IMR-90 (cell line): Measurements from ENCODE around the gene IL24. TPM values are rescaled to one million over a fixed set of nuclear protein-coding genes. Genes with fewer than 3 reads are reported as not detected.

Experiments
- ATAC-seq: fragments of 200-7000 bp; cut with Tn5 transposase; 2 replicates; pipeline ENCODE4 v1.9.1; 2020; ENCODE audit warnings: low read depth, mild to moderate bottlenecking, moderate library complexity
- BruUV-seq: library from RNA; stranded (reverse); fragments of 400-500 nt; replicated peaks from 2 replicates; lab custom pipeline; 2021; lab: Mats Ljungman, UMichigan
- CTCF ChIA-PET: fragments of 300-600 bp; formaldehyde crosslinking; extraction: SDS; loops from one replicate; lab custom pipeline; 2021; ENCODE audit warnings: antibody characterized with exemption; lab: Yijun Ruan, JAX
- POLR2A ChIA-PET: fragments of 300-600 bp; sonication (Branson Sonifier 250); formaldehyde crosslinking; loops from one replicate; lab custom pipeline; 2022; ENCODE audit warnings: antibody characterized with exemption; ENCODE audit not compliant: unreplicated experiment; lab: Charles Lee
- DNase-seq: peaks from one replicate; pipeline ENCODE4 v3.0.0; 2013
- H2AFZ ChIP-seq: replicated peaks from 2 replicates; pipeline ENCODE3; 2013; ENCODE audit warnings: low read length, mild to moderate bottlenecking; ENCODE audit not compliant: poor library complexity
- H2AK5ac ChIP-seq: 2 replicates; pipeline ENCODE4 v1.6.1; 2013; ENCODE audit warnings: low read depth, low read length, inconsistent platforms
- H2AK9ac ChIP-seq: replicated peaks from 2 replicates; pipeline ENCODE3; 2013; ENCODE audit warnings: mild to moderate bottlenecking, low read depth, low read length, moderate library complexity; ENCODE audit not compliant: poor library complexity
- H2BK120ac ChIP-seq: 2 replicates; pipeline ENCODE4 v1.6.1; 2013; ENCODE audit warnings: low read depth, low read length, inconsistent platforms
- H2BK15ac ChIP-seq: 3 replicates; pipeline ENCODE4 v1.6.1; 2013; ENCODE audit warnings: low read depth, low read length, inconsistent platforms
- H2BK20ac ChIP-seq: 2 replicates; pipeline ENCODE4 v1.6.1; 2013; ENCODE audit warnings: low read depth, mild to moderate bottlenecking, inconsistent platforms, low read length, moderate library complexity
- H2BK5ac ChIP-seq: 2 replicates; pipeline ENCODE4 v1.6.1; 2013; ENCODE audit warnings: mild to moderate bottlenecking, low read depth, low read length, inconsistent platforms; ENCODE audit not compliant: poor library complexity, severe bottlenecking
- H3K14ac ChIP-seq: replicated peaks from 2 replicates; pipeline ENCODE4 v1.6.1; 2013; ENCODE audit warnings: low read depth, low read length, inconsistent platforms
- H3K18ac ChIP-seq: 2 replicates; pipeline ENCODE4 v1.6.1; 2013; ENCODE audit warnings: low read depth, low read length, control low read depth
- H3K23ac ChIP-seq: 2 replicates; pipeline ENCODE4 v1.6.1; 2013; ENCODE audit warnings: low read depth, low read length, inconsistent platforms
- H3K27ac ChIP-seq: 2 replicates; pipeline ENCODE4 v1.5.1; 2013; ENCODE audit warnings: mild to moderate bottlenecking, control low read depth, low read length; ENCODE audit not compliant: insufficient read depth
- H3K27me3 ChIP-seq: 2 replicates; pipeline ENCODE4 v1.6.1; 2013; ENCODE audit warnings: low read length; ENCODE audit not compliant: control insufficient read depth, insufficient read depth
- H3K36me3 ChIP-seq: 2 replicates; pipeline ENCODE4 v1.6.1; 2013; ENCODE audit warnings: low read length, mixed read lengths; ENCODE audit not compliant: control insufficient read depth, insufficient read depth
- H3K4ac ChIP-seq: 2 replicates; pipeline ENCODE4 v1.6.1; 2013; ENCODE audit warnings: low read depth, low read length, inconsistent platforms
- H3K4me1 ChIP-seq: 2 replicates; pipeline ENCODE4 v1.6.1; 2013; ENCODE audit warnings: low read length, mixed read lengths; ENCODE audit not compliant: control insufficient read depth, insufficient read depth
- H3K4me2 ChIP-seq: 2 replicates; pipeline ENCODE4 v1.6.1; 2013; ENCODE audit warnings: low read depth, mild to moderate bottlenecking, control low read depth, low read length, moderate library complexity
- H3K4me3 ChIP-seq: 2 replicates; pipeline ENCODE4 v1.5.1; 2013; ENCODE audit warnings: low read depth, mild to moderate bottlenecking, control low read depth, low read length, moderate library complexity; ENCODE audit not compliant: insufficient read depth
- H3K56ac ChIP-seq: 2 replicates; pipeline ENCODE4 v1.6.1; 2013; ENCODE audit warnings: low read length, inconsistent platforms; ENCODE audit not compliant: insufficient read depth; ENCODE audit errors: extremely low read depth
- H3K79me1 ChIP-seq, 2 experiments: 2 replicates each; pipeline ENCODE4 v1.6.1; 2013; ENCODE audit warnings: low read length in 2 of 2, inconsistent platforms in 1 of 2, low read depth in 1 of 2
- H3K9ac ChIP-seq: 2 replicates; pipeline ENCODE4 v1.6.1; 2013; ENCODE audit warnings: low read depth, low read length, control low read depth
- H3K9me1 ChIP-seq: 2 replicates; pipeline ENCODE4 v1.6.1; 2013; ENCODE audit warnings: low read length, inconsistent platforms; ENCODE audit not compliant: insufficient read depth
- H3K9me3 ChIP-seq: 2 replicates; pipeline ENCODE4 v1.6.1; 2013; ENCODE audit warnings: low read length; ENCODE audit not compliant: control insufficient read depth, insufficient read depth
- H4K20me1 ChIP-seq: 2 replicates; pipeline ENCODE4 v1.6.1; 2013; ENCODE audit warnings: low read length, inconsistent platforms; ENCODE audit not compliant: insufficient read depth
- H4K5ac ChIP-seq: 2 replicates; pipeline ENCODE4 v1.6.1; 2013; ENCODE audit warnings: mild to moderate bottlenecking, low read depth, low read length, control low read depth
- H4K8ac ChIP-seq, 2 experiments: 2 replicates each; pipeline ENCODE4 v1.6.1; 2013; ENCODE audit warnings: low read depth in 2 of 2, low read length in 2 of 2, control low read depth in 1 of 2, inconsistent platforms in 1 of 2
- H4K91ac ChIP-seq: 2 replicates; pipeline ENCODE4 v1.6.1; 2013; ENCODE audit warnings: low read depth, low read length, inconsistent platforms; ENCODE audit not compliant: insufficient read depth
- CEBPB ChIP-seq: IDR thresholded peaks from 2 replicates; pipeline ENCODE4 v1.6.1; 2012; ENCODE audit warnings: low read depth, low read length, improper control_type of control experiment
- FOS ChIP-seq: fragments of 150-350 bp; IDR thresholded peaks from 2 replicates; pipeline ENCODE4 v1.6.1; 2016; ENCODE audit warnings: low read depth, low read length
- RCOR1 ChIP-seq: IDR thresholded peaks from 2 replicates; pipeline ENCODE4 v1.6.1; 2012; ENCODE audit warnings: mild to moderate bottlenecking, low read length, improper control_type of control experiment; ENCODE audit not compliant: insufficient replicate concordance
- WGBS, 2 experiments: methylation state at CpG; one replicate each; pipeline versions ENCODE4 v1.1.5 to v1.1.7; 2013; ENCODE audit warnings: missing lambda C conversion rate in 2 of 2; ENCODE audit not compliant: insufficient read length in 1 of 2; ENCODE audit errors: extremely low coverage in 2 of 2; 5-methylcytosine and 5-hydroxymethylcytosine counted together
- dilution Hi-C: fragments of 300-500 bp; cut with HindIII; formaldehyde crosslinking; loops from one replicate; pipeline ENCODE4 v1.14.3; 2018; ENCODE audit warnings: low sequenced_read_pairs; ENCODE audit not compliant: unreplicated experiment
- in situ Hi-C: fragments of 300-500 bp; cut with MboI; formaldehyde crosslinking; loops from 3 replicates; pipeline ENCODE4 v1.14.3; 2019; ENCODE audit warnings: low sequenced_read_pairs, inconsistent platforms, mixed read lengths
- intact Hi-C: fragments of 100-400 bp; cut with micrococcal nuclease; formaldehyde crosslinking; loops from 2 replicates; pipeline ENCODE4 v1.10.0; 2022
- polyA plus RNA-seq, 3 experiments: library from polyadenylated mRNA; depleted of rRNA; stranded (reverse); fragments of >200 nt; gene quantifications; 2 replicates each; pipeline ENCODE4 v1.2.3, GENCODE V29; 2012; ENCODE audit warnings: low replicate concordance in 1 of 3
- total RNA-seq: library from RNA; depleted of rRNA; stranded (reverse); fragments of >200 nt; gene quantifications from 2 replicates; pipeline ENCODE4 v1.2.3, GENCODE V29; 2012
- TF ChIP-seq, protein P1 (sequence below): fragments of 150-350 bp; IDR thresholded peaks from 2 replicates; pipeline ENCODE4 v1.6.1; 2016; ENCODE audit warnings: low read depth, mild to moderate bottlenecking, low read length, moderate library complexity, borderline replicate concordance

The IL24 gene
- total and polyA plus RNA-seq, 2 of the 4 experiments (the other 2 are of a cell fraction): 0.12 to 0.18 TPM

- H3K9me3 ChIP-seq: no peaks in the 10 kb centered on the region
- H3K18ac ChIP-seq: no peak overlapping the region
- H3K27me3 ChIP-seq: peaks cover 6% of the 10 kb centered on the region; the same call in 1 of the 2 replicates
- H2BK20ac ChIP-seq: no peak overlapping the region
- H2AK5ac ChIP-seq: no peak overlapping the region
- ChIA-PET POLR2A (no interaction called here), CTCF (interaction anchor here (0.6 to 1.5 kb wide), 2 partner anchors 117 to 472 kb away, joined by 3 read pairs; no protein-coding TSS in a partner anchor)
- dilution Hi-C loops (no loop called here), in situ Hi-C loops (no loop called here), intact Hi-C loops (no loop called here)
- H2AK9ac ChIP-seq: no peak overlapping the region
- H3K4ac ChIP-seq: no peak overlapping the region
- H3K14ac ChIP-seq: 0 out of 2 replicates have a peak overlapping the region, but pooled peaks have one; percentile 23
- no peaks in the 10 kb centered on the region; a peak in 1 of 4 replicates for H3K79me1 ChIP-seq
- DNase-seq: no peak
- TF ChIP-seq, protein P1, sequence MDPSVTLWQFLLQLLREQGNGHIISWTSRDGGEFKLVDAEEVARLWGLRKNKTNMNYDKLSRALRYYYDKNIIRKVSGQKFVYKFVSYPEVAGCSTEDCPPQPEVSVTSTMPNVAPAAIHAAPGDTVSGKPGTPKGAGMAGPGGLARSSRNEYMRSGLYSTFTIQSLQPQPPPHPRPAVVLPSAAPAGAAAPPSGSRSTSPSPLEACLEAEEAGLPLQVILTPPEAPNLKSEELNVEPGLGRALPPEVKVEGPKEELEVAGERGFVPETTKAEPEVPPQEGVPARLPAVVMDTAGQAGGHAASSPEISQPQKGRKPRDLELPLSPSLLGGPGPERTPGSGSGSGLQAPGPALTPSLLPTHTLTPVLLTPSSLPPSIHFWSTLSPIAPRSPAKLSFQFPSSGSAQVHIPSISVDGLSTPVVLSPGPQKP: no peak
- no peak for TF ChIP-seq RCOR1
- no peak for TF ChIP-seq CEBPB
- no peak for TF ChIP-seq FOS
- H3K23ac ChIP-seq: no peak overlapping the region
- H3K27ac ChIP-seq: no peak overlapping the region
- WGBS, 2 experiments: no CpG with 5 or more reads among the region's 2 CpGs
- no peak for ATAC-seq
- no peak overlapping the region for H3K4me3 ChIP-seq
- peaks cover 12% of the 10 kb centered on the region for H3K9me1 ChIP-seq
- BruUV-seq: no TSS peak
- no peaks in the 10 kb centered on the region; the same call in 1 of the 2 replicates for H3K4me1 ChIP-seq
- no peak overlapping the region for H2AFZ ChIP-seq
- H3K56ac ChIP-seq: no peak overlapping the region
- H3K4me2 ChIP-seq: no peak overlapping the region
- H3K36me3 ChIP-seq: no peaks in the 10 kb centered on the region
- H2BK5ac ChIP-seq: no peak overlapping the region
- H3K9ac ChIP-seq: no peak overlapping the region
- no peak overlapping the region for H4K8ac ChIP-seq
- H2BK120ac ChIP-seq: no peak overlapping the region
- H4K91ac ChIP-seq: no peak overlapping the region
- no peaks in the 10 kb centered on the region for H4K20me1 ChIP-seq
- H4K5ac ChIP-seq: no peak overlapping the region
- H2BK15ac ChIP-seq: no peak overlapping the region
Observed at GRCh38 chr1:206926286-206926685, 29.0 kb downstream of the IL24 start.
